HepG2 (cell line): ENCODE results near the gene RPL4. TPM values are rescaled to one million over a fixed set of nuclear protein-coding genes. Genes with fewer than 3 reads are reported as not detected.

Source experiments
- ATAC-seq: fragments of 200-7000 bp; cut with Tn5 transposase; 3 replicates; pipeline ENCODE4 v1.9.1; 2020; ENCODE audit warnings: mild to moderate bottlenecking, moderate library complexity
- BruUV-seq: library from RNA; stranded (reverse); fragments of 400-500 nt; replicated peaks from 2 replicates; lab custom pipeline; 2021; lab: Mats Ljungman, UMichigan
- CTCF ChIA-PET: fragments of 300-600 bp; formaldehyde crosslinking; extraction: SDS; loops from one replicate; lab custom pipeline; 2021; ENCODE audit warnings: low total read pairs, inconsistent platforms, low intra/inter-chr PET ratio; lab: Yijun Ruan, JAX
- POLR2A ChIA-PET: fragments of 350-600 bp; sonication (Branson Sonifier 250); formaldehyde crosslinking; loops from one replicate; lab custom pipeline; 2020; ENCODE audit warnings: antibody characterized with exemption, inconsistent platforms; lab: Yijun Ruan, JAX
- DNase-seq: peaks from one replicate; pipeline ENCODE4 v3.0.0-alpha.2; 2015; ENCODE audit warnings: low spot score
- FAIRE-seq: peaks from 3 replicates; lab custom pipeline; 2011; peaks lifted over from hg19 to GRCh38; lab: Jason Lieb, UNC
- H2AFZ ChIP-seq: one replicate; pipeline ENCODE4 v1.6.1; 2011; ENCODE audit warnings: low read length, inconsistent platforms
- H3K27ac ChIP-seq: fragments of 300-600 bp; 3 replicates; pipeline ENCODE4 v1.8.0; 2011; ENCODE audit warnings: mixed run types, mild to moderate bottlenecking, mixed read lengths, low read length, inconsistent platforms; ENCODE audit not compliant: insufficient read depth; ENCODE audit errors: extremely low read length
- H3K27me3 ChIP-seq, 2 experiments: fragments of 200-600 bp in 1 of 2; 2 replicates in 1 of 2; 3 replicates in 1 of 2; pipeline versions ENCODE4 v1.6.0 to v1.8.0; 2011; ENCODE audit warnings: low read length in 2 of 2, mild to moderate bottlenecking in 2 of 2, moderate library complexity in 2 of 2, inconsistent platforms in 1 of 2; ENCODE audit not compliant: insufficient read depth in 2 of 2, control insufficient read depth in 1 of 2
- H3K36me3 ChIP-seq, 2 experiments: fragments of 200-600 bp in 1 of 2; replicated peaks in 1 of 2; 2 replicates in 1 of 2; 3 replicates in 1 of 2; pipeline versions ENCODE4 v1.5.1 to v1.8.0; 2011; ENCODE audit warnings: low read length in 2 of 2, inconsistent platforms in 1 of 2; ENCODE audit not compliant: insufficient read depth in 2 of 2, control insufficient read depth in 1 of 2
- H3K4me1 ChIP-seq: 2 replicates; pipeline ENCODE4 v1.5.1; 2012; ENCODE audit warnings: low read length, inconsistent platforms; ENCODE audit not compliant: insufficient read depth
- H3K4me2 ChIP-seq: 2 replicates; pipeline ENCODE4 v1.6.0; 2011; ENCODE audit warnings: low read depth, low read length, inconsistent platforms
- H3K4me3 ChIP-seq, 3 experiments: fragments of 200-600 bp in 1 of 3; sonication (generic), shearing (Covaris generic) in 1 of 3; replicated peaks in 1 of 3; 2 replicates each; pipeline ENCODE4 v1.5.1; 2011 to 2016; ENCODE audit warnings: low read length in 3 of 3, inconsistent platforms in 2 of 3, low read depth in 2 of 3, mild to moderate bottlenecking in 2 of 3, control low read depth in 1 of 3, mixed read lengths in 1 of 3; ENCODE audit not compliant: insufficient read depth in 1 of 3
- H3K79me2 ChIP-seq: one replicate; pipeline ENCODE4 v1.6.1; 2011; ENCODE audit warnings: low read length, inconsistent platforms; ENCODE audit not compliant: insufficient read depth
- H3K9ac ChIP-seq: 2 replicates; pipeline ENCODE4 v1.6.0; 2011; ENCODE audit warnings: mild to moderate bottlenecking, low read depth, low read length, inconsistent platforms; ENCODE audit not compliant: insufficient read depth
- H3K9me3 ChIP-seq: 2 replicates; pipeline ENCODE4 v1.5.1; 2012; ENCODE audit warnings: mild to moderate bottlenecking, low read length
- H4K20me1 ChIP-seq: 2 replicates; pipeline ENCODE4 v1.6.0; 2011; ENCODE audit warnings: inconsistent platforms, mild to moderate bottlenecking, low read length, moderate library complexity; ENCODE audit not compliant: insufficient read depth
- GATAD1 ChIP-seq: IDR thresholded peaks from 2 replicates; pipeline ENCODE4 v1.6.1; 2016; ENCODE audit warnings: missing genetic modification reagents, missing compliant biosample characterization
- ISL2 ChIP-seq: sonication (generic); formaldehyde crosslinking; IDR thresholded peaks from 2 replicates; pipeline ENCODE4 v1.5.0; 2020; ENCODE audit warnings: missing genetic modification reagents
- MED8 ChIP-seq: sonication (generic); formaldehyde crosslinking; IDR thresholded peaks from 2 replicates; pipeline ENCODE4 v1.8.1; 2023; ENCODE audit warnings: mild to moderate bottlenecking, missing genetic modification reagents; ENCODE audit not compliant: insufficient replicate concordance
- NFYC ChIP-seq: IDR thresholded peaks from 2 replicates; pipeline ENCODE4 v1.6.1; 2016; ENCODE audit warnings: missing genetic modification reagents, missing compliant biosample characterization
- SATB2 ChIP-seq: sonication (generic); formaldehyde crosslinking; IDR thresholded peaks from 2 replicates; pipeline ENCODE4 v1.5.0; 2020; ENCODE audit warnings: missing genetic modification reagents
- STAT5B ChIP-seq: sonication (generic); formaldehyde crosslinking; IDR thresholded peaks from 2 replicates; pipeline ENCODE4 v1.4.0; 2020; ENCODE audit warnings: missing genetic modification reagents
- TBL1XR1 ChIP-seq: fragments of 150-350 bp; IDR thresholded peaks from 2 replicates; pipeline ENCODE4 v1.6.1; 2014; ENCODE audit warnings: borderline replicate concordance, low read length; ENCODE audit not compliant: partially characterized antibody
- TMF1 ChIP-seq: sonication (generic); formaldehyde crosslinking; IDR thresholded peaks from 2 replicates; pipeline ENCODE4 v1.8.1; 2022; ENCODE audit warnings: low read depth, missing genetic modification reagents
- ZNF317 ChIP-seq: sonication (generic); formaldehyde crosslinking; IDR thresholded peaks from 2 replicates; pipeline ENCODE4 v1.5.0; 2020; ENCODE audit warnings: mild to moderate bottlenecking, missing genetic modification reagents
- ZNF331 ChIP-seq: sonication (generic); formaldehyde crosslinking; IDR thresholded peaks from 2 replicates; pipeline ENCODE4 v1.4.0; 2020; ENCODE audit warnings: missing genetic modification reagents
- ZNF484 ChIP-seq: sonication (generic); formaldehyde crosslinking; IDR thresholded peaks from 2 replicates; pipeline ENCODE4 v1.5.1; 2020; ENCODE audit warnings: mild to moderate bottlenecking, low read depth, missing genetic modification reagents, borderline replicate concordance
- ZNF564 ChIP-seq: sonication (generic); formaldehyde crosslinking; IDR thresholded peaks from 2 replicates; pipeline ENCODE4 v1.8.1; 2023; ENCODE audit warnings: mild to moderate bottlenecking, missing genetic modification reagents
- WGBS: methylation state at CpG from one replicate; pipeline ENCODE4 v1.1.6; 2017; ENCODE audit warnings: low lambda C conversion rate; 5-methylcytosine and 5-hydroxymethylcytosine counted together
- in situ Hi-C: cut with HindIII; loops from 2 replicates; pipeline ENCODE4 v1.10.0; 2017; ENCODE audit warnings: low pct_unique_long_range_greater_than_20kb; ENCODE audit not compliant: extremely low pct_ligation_motif_present
- intact Hi-C: fragments of 100-400 bp; cut with micrococcal nuclease; formaldehyde crosslinking; loops from one replicate; pipeline ENCODE4 v1.10.0; 2022; ENCODE audit not compliant: unreplicated experiment
- polyA plus RNA-seq, 8 experiments: library from polyadenylated mRNA; depleted of rRNA in 3 of 8; stranded (reverse) in 7 of 8; unstranded in 1 of 8; fragments of >200 nt; fragmentation: Illumina TruSeq in 4 of 8; extraction: Trizol in 4 of 8; gene quantifications; 2 replicates each; pipeline versions ENCODE4 v1.2.1 to v1.2.3, GENCODE V29; 2011 to 2016; ENCODE audit warnings: low read depth in 4 of 8, missing spikeins in 1 of 8, mixed read lengths in 1 of 8; ENCODE audit not compliant: insufficient read depth in 1 of 8
- total RNA-seq, 5 experiments: library from RNA; depleted of rRNA; stranded (reverse); fragments of >200 nt; fragmentation: Illumina TruSeq; extraction: Trizol; gene quantifications; 2 replicates each; pipeline ENCODE4 v1.2.3, GENCODE V29; 2016; ENCODE audit warnings: low read depth in 1 of 5
- TF ChIP-seq, protein P1 (sequence below): sonication (generic); formaldehyde crosslinking; IDR thresholded peaks from 2 replicates; pipeline ENCODE4 v1.5.0; 2020; ENCODE audit warnings: mild to moderate bottlenecking, missing genetic modification reagents

The RPL4 gene
- total and polyA plus RNA-seq, 2 of the 13 experiments (the other 11 are each of a cell fraction or from before 2014, with no cell fraction given): 3,630 to 3,960 TPM

DNA sequence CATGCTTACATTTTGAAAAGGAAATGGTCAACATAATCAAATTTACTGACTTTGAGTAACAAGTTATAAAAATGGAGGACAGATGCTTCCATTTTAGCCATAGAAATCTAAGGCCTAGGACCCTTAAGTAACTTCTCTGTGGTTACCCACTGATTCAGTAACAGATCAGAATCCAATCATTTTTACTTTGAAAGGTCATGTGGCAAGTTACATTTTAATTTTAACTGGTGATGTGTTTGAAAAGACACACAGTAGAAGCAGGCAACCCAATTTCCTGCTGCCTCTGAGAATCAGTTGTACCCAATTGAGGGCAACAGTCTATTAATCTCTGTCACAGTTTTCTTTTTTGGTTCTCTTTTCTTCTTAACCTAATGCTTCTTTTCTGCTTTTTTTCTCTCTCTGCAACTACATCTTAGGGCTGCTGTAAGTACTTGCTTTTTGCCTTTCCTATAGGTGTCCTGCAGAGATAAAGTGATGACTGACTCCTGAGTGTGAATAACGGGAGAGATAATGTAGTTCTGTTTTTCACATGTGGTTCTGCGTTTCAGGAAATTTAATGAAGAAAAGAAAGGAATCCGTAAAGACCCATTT lies 3.7 kb upstream of the RPL4 start:
- H3K9ac ChIP-seq: no peak overlapping the region
- H3K36me3 ChIP-seq: no peaks in the 10 kb centered on the region
- peaks cover 35% of the 10 kb centered on the region for H3K79me2 ChIP-seq
- CTCF ChIA-PET: no interaction called here
- FAIRE-seq: no peak
- H3K4me1 ChIP-seq: peaks cover 19% of the 10 kb centered on the region
- intact Hi-C loops (loop anchor here (5.0 kb wide), 1 partner anchor 59 kb away; the partner anchor contains the start of gene LCTL), in situ Hi-C loops (no loop called here)
- TF ChIP-seq TMF1 (CRISPR knock-in tag) (no peak), NFYC (CRISPR knock-in tag) (no peak), MED8 (CRISPR knock-in tag) (no peak), GATAD1 (no peak), ZNF331 (CRISPR knock-in tag) (no peak)
- H3K4me3 ChIP-seq: no peak overlapping the region
- POLR2A ChIA-PET: no interaction called here
- H3K9me3 ChIP-seq: no peaks in the 10 kb centered on the region
- no peak overlapping the region for H3K4me2 ChIP-seq
- H3K27me3 ChIP-seq: peaks cover 0 to 5% of the 10 kb centered on the region in 2 experiments; a peak in 1 of 5 replicates
- ATAC-seq: no peak
- no TSS peak for BruUV-seq
- no peak overlapping the region for H2AFZ ChIP-seq
- H4K20me1 ChIP-seq: peaks cover 4% of the 10 kb centered on the region
- WGBS: 96% methylated on average over 3 of the region's 3 CpGs
- no peak overlapping the region for H3K27ac ChIP-seq
- no peak for DNase-seq

DNA sequence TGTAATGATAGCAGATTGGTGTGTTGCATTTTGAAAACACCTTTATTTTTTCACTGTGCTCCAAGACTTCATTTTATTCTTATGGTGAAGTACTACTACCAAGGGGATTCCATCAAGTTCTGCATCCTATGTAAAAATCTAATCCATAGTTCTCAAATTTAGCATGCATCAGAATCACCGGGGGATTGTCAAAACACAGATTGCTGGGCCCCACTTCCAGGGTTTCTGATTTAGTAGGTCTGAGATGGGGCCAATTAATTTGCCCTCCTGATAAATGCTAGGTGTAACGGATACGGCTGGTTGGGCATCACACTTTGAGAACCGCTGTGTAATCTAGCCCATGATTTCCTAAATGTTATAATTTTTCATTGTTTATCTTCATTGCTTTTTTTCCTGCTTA lies 1.2 kb upstream of the RPL4 start:
- H3K4me2 ChIP-seq: peak overlapping the region; percentile 93
- ChIA-PET CTCF (no interaction called here), POLR2A (interaction anchor here (1.4 kb wide), 2 partner anchors 9 to 589 kb away, joined by 3 to 8 read pairs; partner anchors contain the start of gene SNAPC5)
- peaks cover 0 to 5% of the 10 kb centered on the region in 2 experiments; a peak in 1 of 5 replicates for H3K27me3 ChIP-seq
- no peak for ATAC-seq
- BruUV-seq: no TSS peak
- 2% methylated on average over 4 of the region's 4 CpGs for WGBS
- H2AFZ ChIP-seq: peak overlapping the region; percentile 16
- in situ Hi-C loops (no loop called here), intact Hi-C loops (loop anchor here (5.0 kb wide), 1 partner anchor 61 kb away; the partner anchor contains the start of gene LCTL)
- peaks cover 4 to 24% of the 10 kb centered on the region in 2 experiments; a peak in 4 of 5 replicates for H3K36me3 ChIP-seq
- peaks cover 25% of the 10 kb centered on the region for H4K20me1 ChIP-seq
- H3K4me1 ChIP-seq: peaks cover 43% of the 10 kb centered on the region
- TF ChIP-seq ZNF484 (CRISPR knock-in tag): no peak
- no peak for TF ChIP-seq ZNF317 (CRISPR knock-in tag)
- no peak for TF ChIP-seq TBL1XR1
- TF ChIP-seq STAT5B (CRISPR knock-in tag): no peak
- no peak for TF ChIP-seq SATB2
- TF ChIP-seq, protein P1, sequence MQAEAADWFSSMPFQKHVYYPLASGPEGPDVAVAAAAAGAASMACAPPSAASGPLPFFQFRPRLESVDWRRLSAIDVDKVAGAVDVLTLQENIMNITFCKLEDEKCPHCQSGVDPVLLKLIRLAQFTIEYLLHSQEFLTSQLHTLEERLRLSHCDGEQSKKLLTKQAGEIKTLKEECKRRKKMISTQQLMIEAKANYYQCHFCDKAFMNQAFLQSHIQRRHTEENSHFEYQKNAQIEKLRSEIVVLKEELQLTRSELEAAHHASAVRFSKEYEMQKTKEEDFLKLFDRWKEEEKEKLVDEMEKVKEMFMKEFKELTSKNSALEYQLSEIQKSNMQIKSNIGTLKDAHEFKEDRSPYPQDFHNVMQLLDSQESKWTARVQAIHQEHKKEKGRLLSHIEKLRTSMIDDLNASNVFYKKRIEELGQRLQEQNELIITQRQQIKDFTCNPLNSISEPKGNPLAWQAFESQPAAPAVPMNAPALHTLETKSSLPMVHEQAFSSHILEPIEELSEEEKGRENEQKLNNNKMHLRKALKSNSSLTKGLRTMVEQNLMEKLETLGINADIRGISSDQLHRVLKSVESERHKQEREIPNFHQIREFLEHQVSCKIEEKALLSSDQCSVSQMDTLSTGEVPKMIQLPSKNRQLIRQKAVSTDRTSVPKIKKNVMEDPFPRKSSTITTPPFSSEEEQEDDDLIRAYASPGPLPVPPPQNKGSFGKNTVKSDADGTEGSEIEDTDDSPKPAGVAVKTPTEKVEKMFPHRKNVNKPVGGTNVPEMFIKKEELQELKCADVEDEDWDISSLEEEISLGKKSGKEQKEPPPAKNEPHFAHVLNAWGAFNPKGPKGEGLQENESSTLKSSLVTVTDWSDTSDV (CRISPR knock-in tag): no peak
- TF ChIP-seq ZNF564 (CRISPR knock-in tag): no peak
- TF ChIP-seq ISL2 (CRISPR knock-in tag): no peak
- H3K9me3 ChIP-seq: no peaks in the 10 kb centered on the region
- H3K9ac ChIP-seq: peak overlapping the region; percentile 96
- DNase-seq: no peak
- H3K4me3 ChIP-seq: peak overlapping the region; percentile 69 to 100 (median 88)
- peaks cover 55% of the 10 kb centered on the region for H3K79me2 ChIP-seq
- no peak for FAIRE-seq
- peak overlapping the region; percentile 89 for H3K27ac ChIP-seq
